WTC11 (cell line): Measurements from ENCODE around the gene MYBPH.

ENCODE experiments used
- CBFB ChIP-seq: sonication (generic); formaldehyde crosslinking; IDR thresholded peaks from 2 replicates; pipeline ENCODE4 v1.8.1; 2022; ENCODE audit warnings: mild to moderate bottlenecking, low read depth, missing genetic modification reagents
- E2F1 ChIP-seq: sonication (generic); formaldehyde crosslinking; IDR thresholded peaks from 2 replicates; pipeline ENCODE4 v1.8.0; 2022; ENCODE audit warnings: mild to moderate bottlenecking, missing genetic modification reagents
- HMGXB4 ChIP-seq: sonication (generic); formaldehyde crosslinking; IDR thresholded peaks from 2 replicates; pipeline ENCODE4 v1.8.1; 2023; ENCODE audit warnings: mild to moderate bottlenecking, moderate library complexity, missing genetic modification reagents
- JUN ChIP-seq: sonication (generic); formaldehyde crosslinking; IDR thresholded peaks from 2 replicates; pipeline ENCODE4 v1.8.0; 2023; ENCODE audit warnings: mild to moderate bottlenecking, missing genetic modification reagents
- SMAD3 ChIP-seq: sonication (generic); formaldehyde crosslinking; IDR thresholded peaks from 2 replicates; pipeline ENCODE4 v1.8.0; 2022; ENCODE audit warnings: missing genetic modification reagents, mild to moderate bottlenecking, borderline replicate concordance
- SOX15 ChIP-seq: fragments of 250-450 bp; sonication (Bioruptor Pico); IDR thresholded peaks from 2 replicates; pipeline ENCODE4 v1.9.0; 2021; ENCODE audit warnings: mild to moderate bottlenecking
- USF1 ChIP-seq: sonication (generic); formaldehyde crosslinking; IDR thresholded peaks from 2 replicates; pipeline ENCODE4 v1.8.0; 2022; ENCODE audit warnings: mild to moderate bottlenecking, missing genetic modification reagents
- ZNF121 ChIP-seq: sonication (generic); formaldehyde crosslinking; IDR thresholded peaks from 2 replicates; pipeline ENCODE4 v1.8.0; 2023; ENCODE audit warnings: missing genetic modification reagents
- ZNF281 ChIP-seq: sonication (generic); formaldehyde crosslinking; IDR thresholded peaks from 2 replicates; pipeline ENCODE4 v1.8.0; 2023; ENCODE audit warnings: mild to moderate bottlenecking, missing genetic modification reagents
- ZNF416 ChIP-seq: fragments of 250-450 bp; sonication (Bioruptor Pico); IDR thresholded peaks from 2 replicates; pipeline ENCODE4 v1.9.0; 2021; ENCODE audit warnings: mild to moderate bottlenecking, inconsistent platforms
- TF ChIP-seq, protein P1 (sequence below): fragments of 200-600 bp; IDR thresholded peaks from 2 replicates; pipeline ENCODE4 v1.8.0; 2022; ENCODE audit warnings: antibody characterized with exemption

DNA sequence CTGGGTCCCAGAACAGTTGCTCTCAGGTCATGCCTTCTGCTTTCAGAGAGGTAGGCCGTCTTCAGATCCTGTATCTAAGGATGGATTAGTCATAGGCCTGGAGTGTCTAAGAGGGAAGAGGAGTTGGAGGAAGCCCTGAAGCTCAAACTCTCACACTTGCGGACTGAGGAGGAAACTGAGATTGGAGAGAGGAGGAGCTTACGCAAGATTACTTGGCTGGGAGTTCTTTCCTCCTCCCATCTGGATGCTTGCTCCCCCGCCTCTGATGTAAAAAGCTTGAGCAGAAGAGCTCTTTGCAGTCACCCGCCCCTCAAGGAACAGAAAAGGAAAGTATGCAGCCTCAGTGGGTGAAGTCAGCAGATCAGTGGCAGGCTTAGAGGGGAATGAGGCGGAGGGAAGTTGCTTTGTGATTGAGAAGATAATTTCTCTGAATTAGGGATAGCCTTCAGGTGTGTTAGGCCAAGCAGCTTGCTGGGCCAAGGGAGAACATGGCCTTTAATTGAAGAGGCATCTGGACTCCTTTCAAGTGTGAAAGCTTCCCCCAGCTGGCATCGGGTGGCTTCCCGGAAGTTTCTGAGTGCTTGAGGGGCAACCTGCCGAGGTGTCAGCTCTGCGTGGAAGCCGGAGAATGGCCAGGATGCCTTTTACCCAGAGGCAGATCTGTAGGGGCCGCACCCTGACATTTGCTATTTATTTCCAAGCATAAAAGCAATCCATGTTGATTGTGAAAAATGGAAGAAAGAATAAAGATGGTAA, 41.5 kb downstream of the MYBPH start:
- TF ChIP-seq, protein P1, sequence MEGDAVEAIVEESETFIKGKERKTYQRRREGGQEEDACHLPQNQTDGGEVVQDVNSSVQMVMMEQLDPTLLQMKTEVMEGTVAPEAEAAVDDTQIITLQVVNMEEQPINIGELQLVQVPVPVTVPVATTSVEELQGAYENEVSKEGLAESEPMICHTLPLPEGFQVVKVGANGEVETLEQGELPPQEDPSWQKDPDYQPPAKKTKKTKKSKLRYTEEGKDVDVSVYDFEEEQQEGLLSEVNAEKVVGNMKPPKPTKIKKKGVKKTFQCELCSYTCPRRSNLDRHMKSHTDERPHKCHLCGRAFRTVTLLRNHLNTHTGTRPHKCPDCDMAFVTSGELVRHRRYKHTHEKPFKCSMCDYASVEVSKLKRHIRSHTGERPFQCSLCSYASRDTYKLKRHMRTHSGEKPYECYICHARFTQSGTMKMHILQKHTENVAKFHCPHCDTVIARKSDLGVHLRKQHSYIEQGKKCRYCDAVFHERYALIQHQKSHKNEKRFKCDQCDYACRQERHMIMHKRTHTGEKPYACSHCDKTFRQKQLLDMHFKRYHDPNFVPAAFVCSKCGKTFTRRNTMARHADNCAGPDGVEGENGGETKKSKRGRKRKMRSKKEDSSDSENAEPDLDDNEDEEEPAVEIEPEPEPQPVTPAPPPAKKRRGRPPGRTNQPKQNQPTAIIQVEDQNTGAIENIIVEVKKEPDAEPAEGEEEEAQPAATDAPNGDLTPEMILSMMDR, result no peak
- TF ChIP-seq USF1 (no peak), HMGXB4 (CRISPR knock-in tag) (no peak), SOX15 (CRISPR knock-in tag) (no peak), SMAD3 (no peak), JUN (no peak), ZNF121 (CRISPR knock-in tag) (no peak), CBFB (no peak), E2F1 (CRISPR knock-in tag) (no peak), ZNF416 (CRISPR knock-in tag) (no peak), ZNF281 (CRISPR knock-in tag) (no peak)
